B cell (primary cell): ENCODE measurements around the gene OTUD6A.

ENCODE experiments used
- EZH2 ChIP-seq: IDR thresholded peaks from 2 replicates; pipeline ENCODE4 v1.6.1; 2012; ENCODE audit warnings: borderline replicate concordance, low read depth, mild to moderate bottlenecking, moderate library complexity, low read length; ENCODE audit not compliant: insufficient read depth, poor library complexity, severe bottlenecking
- TF ChIP-seq, protein P1 (sequence below): fragments of 200-600 bp; IDR thresholded peaks from one replicate; pipeline ENCODE4 v1.8.0; 2022; ENCODE audit warnings: antibody characterized with exemption, mild to moderate bottlenecking

DNA sequence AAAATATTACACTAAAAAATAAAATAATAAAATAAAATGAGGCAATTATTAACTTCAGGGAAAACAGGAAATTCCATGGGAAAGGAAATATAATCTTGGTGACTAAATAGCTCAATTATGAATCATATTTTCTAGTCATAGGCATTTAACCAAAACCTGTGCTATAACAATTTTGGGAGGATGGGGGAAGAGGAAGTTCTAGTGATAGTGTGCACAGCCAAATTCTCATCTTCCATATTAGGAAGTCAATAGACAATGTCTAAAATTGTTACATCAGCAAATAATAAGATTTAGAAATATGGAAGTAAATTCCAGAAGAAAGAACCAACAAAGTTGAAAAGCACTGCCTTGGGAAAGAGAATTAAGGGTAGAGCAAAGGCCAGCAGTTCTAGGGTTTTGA, 15.3 kb upstream of the OTUD6A start:
- TF ChIP-seq, protein P1, sequence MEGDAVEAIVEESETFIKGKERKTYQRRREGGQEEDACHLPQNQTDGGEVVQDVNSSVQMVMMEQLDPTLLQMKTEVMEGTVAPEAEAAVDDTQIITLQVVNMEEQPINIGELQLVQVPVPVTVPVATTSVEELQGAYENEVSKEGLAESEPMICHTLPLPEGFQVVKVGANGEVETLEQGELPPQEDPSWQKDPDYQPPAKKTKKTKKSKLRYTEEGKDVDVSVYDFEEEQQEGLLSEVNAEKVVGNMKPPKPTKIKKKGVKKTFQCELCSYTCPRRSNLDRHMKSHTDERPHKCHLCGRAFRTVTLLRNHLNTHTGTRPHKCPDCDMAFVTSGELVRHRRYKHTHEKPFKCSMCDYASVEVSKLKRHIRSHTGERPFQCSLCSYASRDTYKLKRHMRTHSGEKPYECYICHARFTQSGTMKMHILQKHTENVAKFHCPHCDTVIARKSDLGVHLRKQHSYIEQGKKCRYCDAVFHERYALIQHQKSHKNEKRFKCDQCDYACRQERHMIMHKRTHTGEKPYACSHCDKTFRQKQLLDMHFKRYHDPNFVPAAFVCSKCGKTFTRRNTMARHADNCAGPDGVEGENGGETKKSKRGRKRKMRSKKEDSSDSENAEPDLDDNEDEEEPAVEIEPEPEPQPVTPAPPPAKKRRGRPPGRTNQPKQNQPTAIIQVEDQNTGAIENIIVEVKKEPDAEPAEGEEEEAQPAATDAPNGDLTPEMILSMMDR: no peak
- no peak for TF ChIP-seq EZH2
